ENCODE results near the gene RHOBTB3. TPM values are rescaled to one million over a fixed set of nuclear protein-coding genes. Genes with fewer than 3 reads are reported as not detected.

RHOBTB3 gene
- total and polyA plus RNA-seq, 10 of the 15 experiments (the other 5 are each of a cell fraction or from before 2014, with no cell fraction given) = 3.6 to 42.8 (median 8.4) TPM

- no peak for TF ChIP-seq ATF7 (IDR thresholded peaks at IDR 0.05; ENCODE audit: low read depth)
- TF ChIP-seq SRF (IDR thresholded peaks at IDR 0.05; ENCODE audit: low read depth in 2 of 2, low read length in 2 of 2) = no peak
- TF ChIP-seq PAX5 (IDR thresholded peaks at IDR 0.05; ENCODE audit: borderline replicate concordance, low read depth, low read length) = no peak
- no peak for TF ChIP-seq HDAC2 (IDR thresholded peaks at IDR 0.05)
- TF ChIP-seq HDGF (IDR thresholded peaks at IDR 0.05) = no peak
- no peak for TF ChIP-seq TCF7 (IDR thresholded peaks at IDR 0.05; ENCODE audit: borderline replicate concordance)
- no peak for TF ChIP-seq MAX (IDR thresholded peaks at IDR 0.05; ENCODE audit: low read depth, low read length)
- TF ChIP-seq USF2 (IDR thresholded peaks at IDR 0.05; ENCODE audit: borderline replicate concordance, low read depth, low read length) = no peak
- TF ChIP-seq ZNF24 (IDR thresholded peaks at IDR 0.05) = no peak
Measured at GRCh38 chr5:95804736-95805539, 73.8 kb downstream of the RHOBTB3 start (continued).

GRCh38 chr5:95806687-95807086 lies 75.6 kb downstream of the RHOBTB3 start:
- ATAC-seq (no peak), DNase-seq (ENCODE audit: low read depth, low spot score) (no peak), FAIRE-seq (no peak)
- intact Hi-C loops (cut with micrococcal nuclease; ENCODE audit: unreplicated experiment) (no loop called here), in situ Hi-C loops (cut with MboI) (no loop called here)
- ChIA-PET POLR2A (interaction anchor here (1.1 to 5.1 kb wide), 5 partner anchors 14 to 160 kb away, joined by 3 to 153 read pairs (median 7); partner anchors contain the start of genes GLRX and RFESD), RAD21 (ENCODE audit: unreplicated experiment) (interaction anchor here (0.6 to 6.9 kb wide), 7 partner anchors 15 to 76 kb away, joined by 3 to 149 read pairs (median 6); partner anchors contain the start of gene GLRX), SMC1A (ENCODE audit: uncharacterized antibody, unreplicated experiment) (interaction anchor here (1.2 to 10.4 kb wide), 9 partner anchors 9 to 76 kb away, joined by 4 to 217 read pairs (median 26); partner anchors contain the start of genes GLRX and RHOBTB3), CTCF (interaction anchor here (1.7 to 6.0 kb wide), 6 partner anchors 12 to 142 kb away, joined by 4 to 57 read pairs (median 42); partner anchors contain the start of gene GLRX)
- Histone ChIP-seq H3K9ac (ENCODE audit: control insufficient read depth, insufficient read depth, low read length) (no peak overlapping the region), H3K4me1 (ENCODE audit: control insufficient read depth, insufficient read depth, low read length) (peaks cover 29% of the 10 kb centered on the region), H3K4me3 (no peak overlapping the region), H3K36me3 (ENCODE audit: control insufficient read depth in 2 of 2, insufficient read depth in 2 of 2, low read length in 1 of 2) (no peaks in the 10 kb centered on the region), H3K79me2 (ENCODE audit: control insufficient read depth, insufficient read depth, low read length) (no peaks in the 10 kb centered on the region), H3K9me3 (replicated peaks; ENCODE audit: control insufficient read depth, insufficient read depth, low read length) (no peaks in the 10 kb centered on the region; the same call in 2 of the 3 replicates), H4K20me1 (ENCODE audit: control insufficient read depth, insufficient read depth) (no peaks in the 10 kb centered on the region), H3K4me2 (ENCODE audit: control insufficient read depth, insufficient read depth) (no peak overlapping the region), H3K27ac (ENCODE audit: control insufficient read depth, insufficient read depth) (no peak overlapping the region), H2AFZ (ENCODE audit: control insufficient read depth, low read depth, low read length) (no peak overlapping the region), H3K27me3 (replicated peaks in 1 of 2; ENCODE audit: control insufficient read depth in 2 of 2, insufficient read depth in 2 of 2, low read length in 1 of 2) (no peaks in the 10 kb centered on the region)
- 91% methylated on average over 7 of the region's 7 CpGs for WGBS (ENCODE audit: insufficient coverage, insufficient replicate concordance, low lambda C conversion rate, missing lambda C conversion rate)
- BruUV-seq (replicated peaks) = no TSS peak
- TF ChIP-seq FOXM1 (IDR thresholded peaks at IDR 0.05; ENCODE audit: low read depth, low read length) = no peak
- TF ChIP-seq CEBPB (IDR thresholded peaks at IDR 0.05; ENCODE audit: borderline replicate concordance in 1 of 2, low read depth in 2 of 2, low read length in 2 of 2) = no peak
- no peak for TF ChIP-seq YBX1 (IDR thresholded peaks at IDR 0.05)
- TF ChIP-seq CBFB (IDR thresholded peaks at IDR 0.05; ENCODE audit: low read depth) = no peak
- TF ChIP-seq KLF5 (IDR thresholded peaks at IDR 0.05; ENCODE audit: partially characterized antibody) = no peak
- TF ChIP-seq E2F4 (IDR thresholded peaks at IDR 0.05; ENCODE audit: low read depth, low read length) = no peak
- TF ChIP-seq ASH2L (IDR thresholded peaks at IDR 0.05; ENCODE audit: borderline replicate concordance, low read depth) = no peak
- no peak for TF ChIP-seq NFIC (IDR thresholded peaks at IDR 0.05; ENCODE audit: low read depth, low read length)
- TF ChIP-seq SMAD1 (IDR thresholded peaks at IDR 0.05; ENCODE audit: low read depth, partially characterized antibody) = no peak
- no peak for TF ChIP-seq IRF3 (IDR thresholded peaks at IDR 0.05)
